HCT116 (cell line): ENCODE measurements around the gene AAK1. TPM values are rescaled to one million over a fixed set of nuclear protein-coding genes. Genes with fewer than 3 reads are reported as not detected.

Experiments
- ATAC-seq: fragments of 200-7000 bp; cut with Tn5 transposase; 2 replicates; pipeline ENCODE4 v1.9.1; 2020; ENCODE audit warnings: mild to moderate bottlenecking, moderate library complexity
- BruUV-seq: library from RNA; stranded (reverse); fragments of 400-500 nt; replicated peaks from 2 replicates; lab custom pipeline; 2021; lab: Mats Ljungman, UMichigan
- CTCF ChIA-PET: fragments of 300-600 bp; sonication (Branson Sonifier 250); formaldehyde crosslinking; loops from one replicate; lab custom pipeline; 2021; ENCODE audit warnings: antibody characterized with exemption; lab: Charles Lee
- POLR2A ChIA-PET: fragments of 300-600, 350-600 bp; sonication (Branson Sonifier 250); formaldehyde crosslinking; loops from one replicate; lab custom pipeline; 2021; ENCODE audit warnings: antibody characterized with exemption; lab: Charles Lee
- RAD21 ChIA-PET, 2 experiments: fragments of 300-600 bp; sonication (Branson Sonifier 250); formaldehyde crosslinking; loops; one replicate each; lab custom pipeline; 2023; ENCODE audit warnings: low total read pairs in 2 of 2; ENCODE audit not compliant: uncharacterized antibody in 2 of 2, unreplicated experiment in 2 of 2, low non-redundant PET in 1 of 2; lab: Charles Lee
- DNase-seq: peaks from one replicate; pipeline ENCODE4 v3.0.0-alpha.2; 2010; ENCODE audit warnings: low read depth, low spot score
- H2AFZ ChIP-seq: fragments of 200-600 bp; shearing (Covaris generic), sonication (generic); 2 replicates; pipeline ENCODE4 v1.6.1; 2017; ENCODE audit warnings: low read depth, mixed run types, mixed read lengths, antibody characterized with exemption, low read length; ENCODE audit not compliant: poor library complexity, severe bottlenecking
- H3K27ac ChIP-seq: 2 replicates; pipeline ENCODE4 v1.5.1; 2012; ENCODE audit warnings: low read depth, low read length
- H3K27me3 ChIP-seq: fragments of 200-600 bp; sonication (generic); 2 replicates; pipeline ENCODE4 v1.6.1; 2016; ENCODE audit warnings: mixed run types, low read length, mixed read lengths; ENCODE audit not compliant: insufficient read depth
- H3K36me3 ChIP-seq, 2 experiments: fragments of 200-500 bp in 1 of 2; fragments of 200-600 bp in 1 of 2; sonication (Bioruptor generic) in 1 of 2; sonication (generic) in 1 of 2; 2 replicates each; pipeline versions ENCODE4 v1.5.1 to v1.6.1; 2014 to 2016; ENCODE audit warnings: low read length in 2 of 2, inconsistent platforms in 1 of 2, mixed read lengths in 1 of 2, mixed run types in 1 of 2; ENCODE audit not compliant: insufficient read depth in 2 of 2, control insufficient read depth in 1 of 2
- H3K4me1 ChIP-seq, 2 experiments: fragments of 200-600 bp in 1 of 2; sonication (generic) in 1 of 2; 2 replicates each; pipeline versions ENCODE4 v1.5.1 to v1.6.1; 2012 to 2017; ENCODE audit warnings: low read length in 2 of 2, inconsistent platforms in 1 of 2, mild to moderate bottlenecking in 1 of 2, mixed read lengths in 1 of 2, mixed run types in 1 of 2, moderate library complexity in 1 of 2; ENCODE audit not compliant: insufficient read depth in 2 of 2, control insufficient read depth in 1 of 2
- H3K4me2 ChIP-seq: fragments of 200-600 bp; sonication (generic); 2 replicates; pipeline ENCODE4 v1.6.1; 2017; ENCODE audit warnings: mixed run types, low read length, mixed read lengths
- H3K4me3 ChIP-seq, 2 experiments: fragments of 200-600 bp in 1 of 2; sonication (generic) in 1 of 2; replicated peaks in 1 of 2; 2 replicates each; pipeline ENCODE4 v1.5.1; 2011 to 2016; ENCODE audit warnings: low read length in 2 of 2, control low read depth in 1 of 2, low read depth in 1 of 2, mild to moderate bottlenecking in 1 of 2, mixed read lengths in 1 of 2, mixed run types in 1 of 2
- H3K79me2 ChIP-seq: fragments of 200-600 bp; sonication (generic); 2 replicates; pipeline ENCODE4 v1.6.1; 2017; ENCODE audit warnings: mild to moderate bottlenecking, mixed run types, low read length, moderate library complexity, mixed read lengths; ENCODE audit not compliant: insufficient read depth
- H3K9ac ChIP-seq: fragments of 200-600 bp; sonication (generic); 2 replicates; pipeline ENCODE4 v1.6.1; 2016; ENCODE audit warnings: low read length, mixed read lengths
- H3K9me2 ChIP-seq: fragments of 200-600 bp; sonication (generic), shearing (Covaris generic); 2 replicates; pipeline ENCODE4 v1.6.1; 2017; ENCODE audit warnings: mixed run types, mild to moderate bottlenecking, moderate library complexity; ENCODE audit not compliant: insufficient read depth
- H3K9me3 ChIP-seq, 2 experiments: fragments of 200-500 bp in 1 of 2; fragments of 200-600 bp in 1 of 2; sonication (Bioruptor generic) in 1 of 2; sonication (generic) in 1 of 2; 2 replicates each; pipeline ENCODE4 v1.6.1; 2014 to 2017; ENCODE audit warnings: low read length in 2 of 2, mixed read lengths in 2 of 2, inconsistent platforms in 1 of 2, low read depth in 1 of 2, mild to moderate bottlenecking in 1 of 2, mixed run types in 1 of 2, moderate library complexity in 1 of 2; ENCODE audit not compliant: control insufficient read depth in 1 of 2, insufficient read depth in 1 of 2
- H4K20me1 ChIP-seq: fragments of 200-600 bp; sonication (generic), shearing (Covaris generic); 2 replicates; pipeline ENCODE4 v1.6.1; 2017; ENCODE audit warnings: mixed run types, mild to moderate bottlenecking, moderate library complexity; ENCODE audit not compliant: insufficient read depth
- CTCF ChIP-seq, 3 experiments: fragments of 200-600 bp in 1 of 3; sonication (generic) in 1 of 3; IDR thresholded peaks in 2 of 3; conservative IDR thresholded peaks in 1 of 3; 2 replicates each; pipeline ENCODE4 v1.5.1; 2012 to 2017; ENCODE audit warnings: low read depth in 2 of 3, low read length in 2 of 3, antibody characterized with exemption in 1 of 3, borderline replicate concordance in 1 of 3, control low read depth in 1 of 3, mild to moderate bottlenecking in 1 of 3, mixed read lengths in 1 of 3, mixed run types in 1 of 3, moderate library complexity in 1 of 3; ENCODE audit not compliant: insufficient read depth in 1 of 3
- ELF1 ChIP-seq: IDR thresholded peaks from 2 replicates; pipeline ENCODE4 v1.6.1; 2012; ENCODE audit warnings: low read depth, borderline replicate concordance
- EZH2 ChIP-seq: fragments of 200-600 bp; sonication (generic); IDR thresholded peaks from 2 replicates; pipeline ENCODE4 v1.6.1; 2017; ENCODE audit warnings: antibody characterized with exemption, mixed run types
- RAD21 ChIP-seq: IDR thresholded peaks from 2 replicates; pipeline ENCODE4 v1.6.1; 2012; ENCODE audit warnings: low read depth, mild to moderate bottlenecking
- REST ChIP-seq: IDR thresholded peaks from 2 replicates; pipeline ENCODE4 v1.6.1; 2012; ENCODE audit warnings: low read depth
- intact Hi-C: fragments of 100-400 bp; cut with micrococcal nuclease; formaldehyde crosslinking; loops from 2 replicates; pipeline ENCODE4 v1.10.0; 2022
- total RNA-seq: library from RNA; stranded (reverse); gene quantifications from one replicate; pipeline ENCODE4 v1.2.1, GENCODE V29; 2021; ENCODE audit not compliant: unreplicated experiment
- TF ChIP-seq, protein P1 (sequence below): IDR thresholded peaks from 2 replicates; pipeline ENCODE4 v1.6.1; 2012

Gene AAK1
- total RNA-seq, 1 experiment from 2014 or later: 32.0 TPM

GRCh38 chr2:69646714-69647113, 3.2 kb upstream of the AAK1 start (continued):
- TF ChIP-seq CTCF (IDR thresholded peaks at IDR 0.05 in 2 of 3, conservative IDR thresholded peaks at IDR 0.05 in 1 of 3; ENCODE audit: borderline replicate concordance in 1 of 3, insufficient read depth in 1 of 3, low read depth in 2 of 3, low read length in 2 of 3): no peak
- TF ChIP-seq ELF1: no peak
- no peak for TF ChIP-seq EZH2
- TF ChIP-seq REST: no peak

- BruUV-seq: no TSS peak
- no peak for TF ChIP-seq RAD21
- TF ChIP-seq, protein P1, sequence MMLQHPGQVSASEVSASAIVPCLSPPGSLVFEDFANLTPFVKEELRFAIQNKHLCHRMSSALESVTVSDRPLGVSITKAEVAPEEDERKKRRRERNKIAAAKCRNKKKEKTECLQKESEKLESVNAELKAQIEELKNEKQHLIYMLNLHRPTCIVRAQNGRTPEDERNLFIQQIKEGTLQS: no peak
- TF ChIP-seq, all 23 proteins: peak for 0
- Histone ChIP-seq H2AFZ (no peak overlapping the region), H3K4me2 (peak overlapping the region; percentile 88; the same call in 1 of the 2 replicates), H3K27ac (no peak overlapping the region), H3K4me3 (no peak overlapping the region), H3K4me1 (peaks cover 12 to 36% of the 10 kb centered on the region in 2 experiments), H3K9ac (no peak overlapping the region), H3K9me2 (no peaks in the 10 kb centered on the region), H3K79me2 (peaks cover 11% of the 10 kb centered on the region; the same call in 1 of the 2 replicates), H4K20me1 (no peaks in the 10 kb centered on the region), H3K27me3 (no peaks in the 10 kb centered on the region), H3K9me3 (no peaks in the 10 kb centered on the region), H3K36me3 (no peaks in the 10 kb centered on the region)
- intact Hi-C loops: no loop called here
- ChIA-PET CTCF (no interaction called here), RAD21 (no interaction called here), POLR2A (interaction anchor here (1.4 kb wide), 1 partner anchor 8 kb away, joined by 4 read pairs; no protein-coding TSS in a partner anchor)
- ATAC-seq (no peak), DNase-seq (no peak)
Observed at GRCh38 chr2:69645921-69646320, 2.4 kb upstream of the AAK1 start.
